GM18520 (cell line): ENCODE measurements around the gene HOXD11.

Experiments used
- ATAC-seq: cut with Tn5 transposase; IDR thresholded peaks from one replicate; pipeline ENCODE4 v1.9.1; 2021; ENCODE audit not compliant: unreplicated experiment

HOXD11 gene

GRCh38 chr2:176106581-176107539, at the start of gene HOXD11:
TSS of gene HOXD11 (plus strand) at chr2:176107280. CDS start at chr2:176107356, 76 bp downstream.
- ATAC-seq = no peak

- no peak for ATAC-seq
Measured at GRCh38 chr2:176063958-176064357, 43.1 kb upstream of the HOXD11 start.

- no peak for ATAC-seq
Measured at GRCh38 chr2:176066645-176067588, 40.2 kb upstream of the HOXD11 start.

- ATAC-seq = no peak
Measured at GRCh38 chr2:176067589-176068418, 39.3 kb upstream of the HOXD11 start.

GRCh38 chr2:176068419-176068832, 38.7 kb upstream of the HOXD11 start:
- no peak for ATAC-seq

- ATAC-seq = no peak
Measured at GRCh38 chr2:176071330-176072291, 35.5 kb upstream of the HOXD11 start.

GRCh38 chr2:176072292-176072669, 34.8 kb upstream of the HOXD11 start:
- ATAC-seq = no peak

GRCh38 chr2:176072951-176073904, 33.9 kb upstream of the HOXD11 start:
- ATAC-seq = no peak

- ATAC-seq = no peak
Measured at GRCh38 chr2:176074919-176075425, 32.1 kb upstream of the HOXD11 start.

- no peak for ATAC-seq
Measured at GRCh38 chr2:176075481-176075880, 31.6 kb upstream of the HOXD11 start.

- ATAC-seq = no peak
Measured at GRCh38 chr2:176076063-176076462, 31.0 kb upstream of the HOXD11 start.

- no peak for ATAC-seq
Measured at GRCh38 chr2:176076796-176077195, 30.3 kb upstream of the HOXD11 start.

- no peak for ATAC-seq
Measured at GRCh38 chr2:176078541-176079284, 28.4 kb upstream of the HOXD11 start.

- ATAC-seq = no peak
Measured at GRCh38 chr2:176079285-176079830, 27.7 kb upstream of the HOXD11 start.

- no peak for ATAC-seq
Measured at GRCh38 chr2:176079831-176080539, 27.1 kb upstream of the HOXD11 start.

GRCh38 chr2:176080540-176081375, 26.3 kb upstream of the HOXD11 start:
- ATAC-seq = no peak
